ENCODE results near the gene HSPA14.
"Not testable (repeated sequence)": the region's sequence is repeated elsewhere in the genome, so short reads cannot be mapped to it uniquely, and the experiment has no call there.

Gene HSPA14

DNA sequence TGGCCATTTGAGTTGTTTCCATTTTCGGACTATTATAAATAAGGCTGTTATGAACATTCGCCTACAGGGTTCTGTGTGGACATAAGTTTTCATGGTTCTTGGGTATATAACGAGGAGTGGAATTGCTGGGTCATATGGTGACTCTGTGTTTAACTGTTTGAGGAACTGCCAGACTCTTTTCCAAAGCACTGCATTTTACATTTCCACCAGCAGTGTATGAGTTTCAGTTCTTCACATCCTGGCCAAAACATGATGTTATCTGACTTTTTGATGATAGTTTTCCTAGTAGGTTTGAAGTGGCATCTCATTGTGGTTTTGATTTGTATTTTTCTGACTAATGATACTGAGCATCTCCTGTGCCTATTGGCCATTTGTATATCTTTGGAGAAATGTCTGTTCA lies 46.0 kb downstream of the HSPA14 start:
- Histone ChIP-seq H3K4me3 (ENCODE audit: low read depth, low read length) (no peak overlapping the region), H3K36me3 (ENCODE audit: insufficient read depth, low read length) (peaks cover 11% of the 10 kb centered on the region; the same call in 1 of the 2 replicates), H3K79me2 (ENCODE audit: control insufficient read depth, insufficient read depth, low read length, unreplicated experiment) (peaks cover 89% of the 10 kb centered on the region), H3K27ac (ENCODE audit: low read depth, low read length) (no peak overlapping the region), H3K27me3 (ENCODE audit: insufficient read depth, low read length) (no peaks in the 10 kb centered on the region), H3K4me1 (ENCODE audit: control insufficient read depth, insufficient read depth, low read length, unreplicated experiment) (peaks cover 15% of the 10 kb centered on the region), H2AFZ (ENCODE audit: low read length, unreplicated experiment) (no peak overlapping the region)

- no peak overlapping the region for H2AFZ ChIP-seq (ENCODE audit: low read length, unreplicated experiment)
- peaks cover 5% of the 10 kb centered on the region; the same call in 1 of the 2 replicates for H3K36me3 ChIP-seq (ENCODE audit: insufficient read depth, low read length)
Observed at GRCh38 chr10:14889318-14889717, 51.2 kb downstream of the HSPA14 start.

DNA sequence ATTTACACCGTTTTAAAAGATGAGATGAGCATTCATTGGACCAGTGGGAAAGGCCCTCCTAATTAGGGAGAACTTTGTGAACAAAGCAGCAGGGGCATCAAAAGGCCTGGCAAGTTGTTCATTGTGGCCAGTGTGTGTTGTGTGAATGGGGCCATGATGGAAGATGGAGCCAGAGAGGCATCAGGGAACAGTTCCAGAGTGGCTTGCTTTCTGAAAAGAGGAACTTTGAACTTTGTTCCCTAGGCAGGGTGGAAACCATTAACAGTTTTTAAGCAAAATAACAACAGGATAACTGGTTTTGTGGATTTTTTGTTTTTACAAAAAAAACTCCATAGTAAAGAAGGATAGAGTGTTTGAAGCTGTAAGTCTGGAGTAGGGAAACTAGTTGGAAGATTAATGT lies 53.0 kb downstream of the HSPA14 start:
- Histone ChIP-seq H3K27ac (ENCODE audit: low read depth, low read length) (no peak overlapping the region), H3K27me3 (ENCODE audit: insufficient read depth, low read length) (no peaks in the 10 kb centered on the region), H3K79me2 (ENCODE audit: control insufficient read depth, insufficient read depth, low read length, unreplicated experiment) (peaks cover 74% of the 10 kb centered on the region), H3K4me3 (ENCODE audit: low read depth, low read length) (no peak overlapping the region), H3K4me1 (ENCODE audit: control insufficient read depth, insufficient read depth, low read length, unreplicated experiment) (no peaks in the 10 kb centered on the region), H2AFZ (ENCODE audit: low read length, unreplicated experiment) (no peak overlapping the region), H3K36me3 (ENCODE audit: insufficient read depth, low read length) (no peaks in the 10 kb centered on the region; the same call in 1 of the 2 replicates)

More at GRCh38 chr10:14889318-14889717, 51.2 kb downstream of the HSPA14 start:
- no peaks in the 10 kb centered on the region for H3K27me3 ChIP-seq (ENCODE audit: insufficient read depth, low read length)
- H3K27ac ChIP-seq (ENCODE audit: low read depth, low read length): no peak overlapping the region
- no peaks in the 10 kb centered on the region for H3K4me1 ChIP-seq (ENCODE audit: control insufficient read depth, insufficient read depth, low read length, unreplicated experiment)
- H3K79me2 ChIP-seq (ENCODE audit: control insufficient read depth, insufficient read depth, low read length, unreplicated experiment): peaks cover 81% of the 10 kb centered on the region
- H3K4me3 ChIP-seq (ENCODE audit: low read depth, low read length): no peak overlapping the region

DNA sequence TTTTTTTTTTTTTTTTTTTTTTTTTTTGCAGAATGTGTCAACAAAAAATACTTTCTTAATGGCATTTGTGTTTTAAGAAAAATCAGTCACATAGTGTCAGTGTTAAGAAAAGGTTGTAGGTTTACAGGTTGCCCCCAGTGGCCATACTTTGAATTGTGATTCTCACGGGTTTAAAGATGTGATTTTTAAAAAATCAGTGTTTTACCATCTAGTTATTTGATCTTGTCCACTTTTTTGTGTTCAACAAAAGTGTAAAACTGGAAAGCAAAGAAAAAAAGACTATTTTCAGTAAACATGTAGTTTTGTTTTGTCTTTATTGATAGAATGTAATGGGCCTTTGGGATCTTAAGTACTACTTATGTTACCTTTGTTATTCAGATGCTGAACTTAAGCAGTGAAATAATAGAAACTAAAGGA lies 66.2 kb downstream of the HSPA14 start:
- Histone ChIP-seq H2AFZ (ENCODE audit: low read length, unreplicated experiment) (no peak overlapping the region), H3K36me3 (ENCODE audit: insufficient read depth, low read length) (peaks cover 51% of the 10 kb centered on the region), H3K79me2 (ENCODE audit: control insufficient read depth, insufficient read depth, low read length, unreplicated experiment) (no peaks in the 10 kb centered on the region), H3K4me1 (ENCODE audit: control insufficient read depth, insufficient read depth, low read length, unreplicated experiment) (no peaks in the 10 kb centered on the region), H3K27ac (ENCODE audit: low read depth, low read length) (no peak overlapping the region), H3K4me3 (ENCODE audit: low read depth, low read length) (no peak overlapping the region), H3K27me3 (ENCODE audit: insufficient read depth, low read length) (no peaks in the 10 kb centered on the region)

DNA sequence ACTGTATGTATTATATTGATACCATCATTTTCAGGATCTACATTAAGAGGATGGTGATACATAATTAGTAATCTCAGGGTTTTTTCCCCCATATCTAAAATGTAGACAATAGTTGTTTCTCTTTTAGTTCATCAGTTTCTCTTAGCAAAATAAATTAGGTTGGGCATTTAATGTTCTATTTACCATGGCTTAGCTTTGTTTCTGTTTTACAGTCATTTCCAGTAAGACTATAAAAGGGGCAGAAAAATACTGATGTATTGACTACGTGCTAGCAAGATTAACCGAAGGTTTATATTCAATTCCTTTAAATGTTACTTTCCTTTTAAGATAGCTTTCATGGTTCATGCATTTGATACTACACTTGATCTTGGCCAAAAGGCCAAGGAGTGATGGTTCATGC lies 66.8 kb downstream of the HSPA14 start:
- peaks cover 56% of the 10 kb centered on the region for H3K36me3 ChIP-seq (ENCODE audit: insufficient read depth, low read length)
- no peak overlapping the region for H3K27ac ChIP-seq (ENCODE audit: low read depth, low read length)
- no peaks in the 10 kb centered on the region for H3K4me1 ChIP-seq (ENCODE audit: control insufficient read depth, insufficient read depth, low read length, unreplicated experiment)
- H3K79me2 ChIP-seq (ENCODE audit: control insufficient read depth, insufficient read depth, low read length, unreplicated experiment): no peaks in the 10 kb centered on the region
- H2AFZ ChIP-seq (ENCODE audit: low read length, unreplicated experiment): no peak overlapping the region
- no peak overlapping the region for H3K4me3 ChIP-seq (ENCODE audit: low read depth, low read length)
- no peaks in the 10 kb centered on the region for H3K27me3 ChIP-seq (ENCODE audit: insufficient read depth, low read length)

GRCh38 chr10:14905890-14906289 lies 67.8 kb downstream of the HSPA14 start:
- Histone ChIP-seq H3K27ac (ENCODE audit: low read depth, low read length) (no peak overlapping the region), H3K27me3 (ENCODE audit: insufficient read depth, low read length) (no peaks in the 10 kb centered on the region)

DNA sequence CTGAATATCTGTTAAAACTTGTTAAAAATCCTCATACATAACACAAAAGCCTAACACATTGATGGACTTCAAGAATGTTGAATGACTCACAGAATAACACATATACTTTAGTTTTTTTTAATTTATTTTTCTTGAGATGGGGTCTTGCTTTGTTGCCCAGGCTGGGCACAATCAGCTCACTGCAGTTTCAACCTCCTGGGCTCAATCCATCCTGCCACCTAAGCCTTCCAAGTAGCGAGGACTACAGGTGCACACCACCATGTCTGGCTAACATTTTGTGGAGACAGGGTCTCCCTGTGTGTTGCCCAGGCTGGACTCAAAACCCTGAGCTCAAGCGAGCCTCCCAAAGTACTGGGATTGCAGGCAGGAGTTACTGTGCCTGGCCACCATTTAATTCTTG lies 68.7 kb downstream of the HSPA14 start:
- Histone ChIP-seq H2AFZ (ENCODE audit: low read length, unreplicated experiment) (no peak overlapping the region), H3K36me3 (ENCODE audit: insufficient read depth, low read length) (peaks cover 66% of the 10 kb centered on the region), H3K79me2 (ENCODE audit: control insufficient read depth, insufficient read depth, low read length, unreplicated experiment) (no peaks in the 10 kb centered on the region), H3K27me3 (ENCODE audit: insufficient read depth, low read length) (no peaks in the 10 kb centered on the region), H3K27ac (ENCODE audit: low read depth, low read length) (no peak overlapping the region), H3K4me1 (ENCODE audit: control insufficient read depth, insufficient read depth, low read length, unreplicated experiment) (no peaks in the 10 kb centered on the region), H3K4me3 (ENCODE audit: low read depth, low read length) (no peak overlapping the region)

More at GRCh38 chr10:14905890-14906289, 67.8 kb downstream of the HSPA14 start:
- H2AFZ ChIP-seq (ENCODE audit: low read length, unreplicated experiment): no peak overlapping the region
- H3K4me1 ChIP-seq (ENCODE audit: control insufficient read depth, insufficient read depth, low read length, unreplicated experiment): no peaks in the 10 kb centered on the region
- no peaks in the 10 kb centered on the region for H3K79me2 ChIP-seq (ENCODE audit: control insufficient read depth, insufficient read depth, low read length, unreplicated experiment)
- no peak overlapping the region for H3K4me3 ChIP-seq (ENCODE audit: low read depth, low read length)
- H3K36me3 ChIP-seq (ENCODE audit: insufficient read depth, low read length): peaks cover 66% of the 10 kb centered on the region

- H3K27ac ChIP-seq (ENCODE audit: low read depth, low read length); H3K79me2 ChIP-seq (ENCODE audit: control insufficient read depth, insufficient read depth, low read length, unreplicated experiment); H2AFZ ChIP-seq (ENCODE audit: low read length, unreplicated experiment); H3K4me3 ChIP-seq (ENCODE audit: low read depth, low read length); H3K4me1 ChIP-seq (ENCODE audit: control insufficient read depth, insufficient read depth, low read length, unreplicated experiment); H3K27me3 ChIP-seq (ENCODE audit: insufficient read depth, low read length): not testable (repeated sequence)
- H3K36me3 ChIP-seq (ENCODE audit: insufficient read depth, low read length): peaks cover 73% of the 10 kb centered on the region
Observed at GRCh38 chr10:14907591-14907990, 69.5 kb downstream of the HSPA14 start.

DNA sequence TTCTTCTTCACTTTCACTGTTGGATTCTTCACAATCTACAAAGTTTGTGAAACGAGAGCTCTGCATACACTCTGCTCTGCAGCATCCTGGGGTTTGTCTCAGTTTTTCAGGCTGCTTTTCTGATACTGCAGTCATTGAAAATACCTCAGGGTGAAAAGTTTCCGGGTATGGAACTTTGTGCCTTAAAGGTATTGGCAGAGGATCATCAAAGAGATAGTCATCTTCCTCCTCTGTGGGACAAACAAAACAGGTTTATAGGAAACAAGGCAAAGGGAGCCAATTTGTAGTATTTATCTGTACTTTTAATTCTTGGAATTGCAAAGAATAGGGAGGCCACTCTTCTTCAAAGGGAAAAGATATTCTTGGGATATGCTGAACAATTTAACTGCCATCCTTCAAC lies 71.0 kb downstream of the HSPA14 start:
- H3K36me3 ChIP-seq (ENCODE audit: insufficient read depth, low read length): peaks cover 83% of the 10 kb centered on the region
- H3K4me1 ChIP-seq (ENCODE audit: control insufficient read depth, insufficient read depth, low read length, unreplicated experiment): no peaks in the 10 kb centered on the region
- H3K27ac ChIP-seq (ENCODE audit: low read depth, low read length): no peak overlapping the region
- no peak overlapping the region for H3K4me3 ChIP-seq (ENCODE audit: low read depth, low read length)
- no peaks in the 10 kb centered on the region for H3K27me3 ChIP-seq (ENCODE audit: insufficient read depth, low read length)
- H2AFZ ChIP-seq (ENCODE audit: low read length, unreplicated experiment): no peak overlapping the region
- no peaks in the 10 kb centered on the region for H3K79me2 ChIP-seq (ENCODE audit: control insufficient read depth, insufficient read depth, low read length, unreplicated experiment)

DNA sequence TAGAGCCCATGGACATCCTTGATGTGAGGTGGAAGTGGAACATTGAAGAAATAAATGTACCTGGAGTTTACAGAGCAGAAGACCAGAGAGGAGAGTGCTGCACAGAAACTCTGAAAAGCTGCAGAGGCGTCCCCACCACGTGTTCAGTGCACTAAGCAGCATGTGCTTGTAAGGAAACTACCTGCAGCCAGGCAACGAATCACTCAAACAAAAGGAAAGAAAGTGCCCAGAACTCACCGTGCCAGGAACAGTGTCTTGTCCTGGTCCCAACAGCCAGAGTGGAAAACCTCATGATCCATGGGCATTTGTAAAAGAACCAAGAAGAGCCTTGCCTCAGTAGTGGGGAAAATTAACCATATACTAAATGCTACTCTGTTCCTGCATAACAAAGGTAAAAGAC lies 72.8 kb downstream of the HSPA14 start:
- no peak overlapping the region for H2AFZ ChIP-seq (ENCODE audit: low read length, unreplicated experiment)
- H3K79me2 ChIP-seq (ENCODE audit: control insufficient read depth, insufficient read depth, low read length, unreplicated experiment): no peaks in the 10 kb centered on the region
- H3K4me1 ChIP-seq (ENCODE audit: control insufficient read depth, insufficient read depth, low read length, unreplicated experiment): no peaks in the 10 kb centered on the region
- no peak overlapping the region for H3K4me3 ChIP-seq (ENCODE audit: low read depth, low read length)
- peaks cover 86% of the 10 kb centered on the region for H3K36me3 ChIP-seq (ENCODE audit: insufficient read depth, low read length)
- no peak overlapping the region for H3K27ac ChIP-seq (ENCODE audit: low read depth, low read length)
- H3K27me3 ChIP-seq (ENCODE audit: insufficient read depth, low read length): no peaks in the 10 kb centered on the region

- no peak overlapping the region for H3K4me3 ChIP-seq (ENCODE audit: low read depth, low read length)
- no peaks in the 10 kb centered on the region for H3K4me1 ChIP-seq (ENCODE audit: control insufficient read depth, insufficient read depth, low read length, unreplicated experiment)
- H3K79me2 ChIP-seq (ENCODE audit: control insufficient read depth, insufficient read depth, low read length, unreplicated experiment): no peaks in the 10 kb centered on the region
- no peak overlapping the region for H2AFZ ChIP-seq (ENCODE audit: low read length, unreplicated experiment)
- peaks cover 87% of the 10 kb centered on the region for H3K36me3 ChIP-seq (ENCODE audit: insufficient read depth, low read length)
- no peak overlapping the region for H3K27ac ChIP-seq (ENCODE audit: low read depth, low read length)
- H3K27me3 ChIP-seq (ENCODE audit: insufficient read depth, low read length): no peaks in the 10 kb centered on the region
Observed at GRCh38 chr10:14911801-14912200, 73.7 kb downstream of the HSPA14 start.

Measured in ACC112 (cell line).